K562 (cell line): ENCODE data around the gene SLC3A2. TPM values are rescaled to one million over a fixed set of nuclear protein-coding genes. Genes with fewer than 3 reads are reported as not detected.

Source experiments
- ATAC-seq: fragments of 200-7000 bp; cut with Tn5 transposase; 3 replicates; pipeline ENCODE4 v1.9.1; 2020; ENCODE audit warnings: moderate library complexity
- BruUV-seq: library from RNA; stranded (reverse); fragments of 400-500 nt; replicated peaks from 2 replicates; lab custom pipeline; 2021; lab: Mats Ljungman, UMichigan
- CTCF ChIA-PET: fragments of 300-600 bp; formaldehyde crosslinking; extraction: SDS; loops from one replicate; lab custom pipeline; 2021; ENCODE audit warnings: low intra/inter-chr PET ratio; lab: Yijun Ruan, JAX
- POLR2A ChIA-PET: fragments of 300-600, 350-650 bp; sonication (Branson Sonifier 250); formaldehyde crosslinking; extraction: SDS; loops from one replicate; lab custom pipeline; 2021; ENCODE audit warnings: antibody characterized with exemption, inconsistent platforms; lab: Yijun Ruan, JAX
- DNase-seq, 4 experiments: peaks; one replicate each; pipeline versions ENCODE4 v3.0.0 to v3.0.0-alpha.2; 2011 to 2018; ENCODE audit warnings: low spot score in 3 of 4, mixed read lengths in 3 of 4; ENCODE audit errors: extremely low read depth in 1 of 4
- FAIRE-seq: peaks from 2 replicates; lab custom pipeline; 2011; peaks lifted over from hg19 to GRCh38; lab: Jason Lieb, UNC
- H2AFZ ChIP-seq: 2 replicates; pipeline ENCODE4 v1.6.0; 2011; ENCODE audit warnings: low read depth, low read length, control low read depth, inconsistent platforms
- H3K27ac ChIP-seq: fragments of 200-600 bp; 3 replicates; pipeline ENCODE4 v1.8.0; 2011; ENCODE audit warnings: low read depth, mild to moderate bottlenecking, control low read depth, inconsistent platforms, low read length, moderate library complexity, mixed read lengths; ENCODE audit errors: extremely low read depth
- H3K27me3 ChIP-seq, 2 experiments: fragments of 300-600 bp in 1 of 2; 2 replicates in 1 of 2; 3 replicates in 1 of 2; pipeline versions ENCODE4 v1.6.0 to v1.8.0; 2011; ENCODE audit warnings: inconsistent platforms in 2 of 2, low read length in 2 of 2, mild to moderate bottlenecking in 1 of 2, mixed read lengths in 1 of 2, moderate library complexity in 1 of 2; ENCODE audit not compliant: control insufficient read depth in 2 of 2, insufficient read depth in 2 of 2
- H3K36me3 ChIP-seq: fragments of 300-600 bp; 3 replicates; pipeline ENCODE4 v1.8.0; 2011; ENCODE audit warnings: mild to moderate bottlenecking, low read length, inconsistent platforms; ENCODE audit not compliant: control insufficient read depth, insufficient read depth
- H3K4me1 ChIP-seq, 2 experiments: fragments of 200-600 bp in 1 of 2; replicated peaks in 1 of 2; 2 replicates in 1 of 2; 3 replicates in 1 of 2; pipeline versions ENCODE4 v1.5.1 to v1.8.0; 2011; ENCODE audit warnings: inconsistent platforms in 2 of 2, low read length in 2 of 2, mild to moderate bottlenecking in 1 of 2, mixed read lengths in 1 of 2, moderate library complexity in 1 of 2; ENCODE audit not compliant: control insufficient read depth in 2 of 2, insufficient read depth in 2 of 2
- H3K4me2 ChIP-seq: 2 replicates; pipeline ENCODE4 v1.6.1; 2011; ENCODE audit warnings: low read length, control low read depth, inconsistent platforms, mixed read lengths; ENCODE audit not compliant: insufficient read depth
- H3K4me3 ChIP-seq: fragments of 200-600 bp; sonication (generic), shearing (Covaris generic); 2 replicates; pipeline ENCODE4 v1.5.1; 2016; ENCODE audit warnings: control low read depth, inconsistent platforms
- H3K79me2 ChIP-seq: fragments of 200-600 bp; 3 replicates; pipeline ENCODE4 v1.8.0; 2011; ENCODE audit warnings: low read length, inconsistent platforms; ENCODE audit not compliant: control insufficient read depth, insufficient read depth
- H3K9ac ChIP-seq, 2 experiments: 2 replicates each; pipeline versions ENCODE4 v1.6.0 to v1.6.1; 2011; ENCODE audit warnings: low read depth in 2 of 2, low read length in 2 of 2, control low read depth in 1 of 2, inconsistent platforms in 1 of 2, mild to moderate bottlenecking in 1 of 2, mixed read lengths in 1 of 2; ENCODE audit not compliant: insufficient read depth in 1 of 2
- H3K9me1 ChIP-seq: one replicate; pipeline ENCODE4 v1.6.0; 2011; ENCODE audit warnings: inconsistent platforms, mild to moderate bottlenecking, low read length, moderate library complexity; ENCODE audit not compliant: control insufficient read depth, insufficient read depth
- H3K9me3 ChIP-seq: replicated peaks from 2 replicates; pipeline ENCODE4 v1.5.1; 2011; ENCODE audit warnings: low read depth, low read length, inconsistent platforms; ENCODE audit not compliant: control insufficient read depth, insufficient read depth
- H4K20me1 ChIP-seq: replicated peaks from 2 replicates; pipeline ENCODE4 v1.6.1; 2011; ENCODE audit warnings: low read length, inconsistent platforms, mixed read lengths; ENCODE audit not compliant: control insufficient read depth, insufficient read depth
- ATF2 ChIP-seq: sonication (generic); formaldehyde crosslinking; IDR thresholded peaks from 2 replicates; pipeline ENCODE4 v1.8.1; 2022; ENCODE audit warnings: missing genetic modification reagents
- CAMTA2 ChIP-seq: fragments of 250-450 bp; sonication (Bioruptor Pico); conservative IDR thresholded peaks from 2 replicates; pipeline ENCODE4 v1.5.1; 2022
- HNRNPK ChIP-seq: fragments of 200-400 bp; formaldehyde crosslinking; IDR thresholded peaks from one replicate; pipeline ENCODE4 v1.6.1; 2018; ENCODE audit warnings: mild to moderate bottlenecking, low read depth, low read length; ENCODE audit not compliant: poor library complexity, severe bottlenecking
- ID3 ChIP-seq, 2 experiments: fragments of 250-450 bp in 1 of 2; fragments of 450-650 bp in 1 of 2; sonication (Bioruptor Pico) in 1 of 2; IDR thresholded peaks; 2 replicates each; pipeline versions ENCODE4 v1.6.1 to v1.8.0; 2016 to 2021; ENCODE audit warnings: mild to moderate bottlenecking in 2 of 2, moderate library complexity in 2 of 2, missing compliant biosample characterization in 1 of 2, missing genetic modification characterization in 1 of 2
- KLF10 ChIP-seq: fragments of 250-450 bp; sonication (Bioruptor Pico); IDR thresholded peaks from 2 replicates; pipeline ENCODE4 v1.6.1; 2021; ENCODE audit warnings: matching md5 sums
- NELFE ChIP-seq: IDR thresholded peaks from 2 replicates; pipeline ENCODE4 v1.6.1; 2011; ENCODE audit warnings: mild to moderate bottlenecking; ENCODE audit not compliant: insufficient read depth, insufficient read length
- RBFOX2 ChIP-seq: fragments of 200-400 bp; formaldehyde crosslinking; IDR thresholded peaks from 2 replicates; pipeline ENCODE4 v1.6.1; 2017; ENCODE audit warnings: low read depth, mild to moderate bottlenecking, low read length, moderate library complexity
- SRSF9 ChIP-seq: fragments of 200-400 bp; formaldehyde crosslinking; IDR thresholded peaks from 2 replicates; pipeline ENCODE4 v1.6.1; 2017; ENCODE audit warnings: low read depth, low read length, borderline replicate concordance
- YY1 ChIP-seq, 3 experiments: IDR thresholded peaks; 2 replicates each; pipeline ENCODE4 v1.6.1; 2011; ENCODE audit warnings: low read length in 2 of 3, mild to moderate bottlenecking in 2 of 3, moderate library complexity in 2 of 3, borderline replicate concordance in 1 of 3, control low read depth in 1 of 3, low read depth in 1 of 3; ENCODE audit not compliant: insufficient read depth in 3 of 3, insufficient replicate concordance in 2 of 3, control insufficient read depth in 1 of 3, insufficient read length in 1 of 3; ENCODE audit errors: extremely low read depth in 1 of 3
- ZNF232 ChIP-seq: sonication (generic); formaldehyde crosslinking; IDR thresholded peaks from 2 replicates; pipeline ENCODE4 v1.8.0; 2022; ENCODE audit warnings: mild to moderate bottlenecking, missing genetic modification reagents
- ZNF511 ChIP-seq: sonication (generic); formaldehyde crosslinking; IDR thresholded peaks from 2 replicates; pipeline ENCODE4 v1.8.0; 2022; ENCODE audit warnings: mild to moderate bottlenecking, missing genetic modification reagents
- ZNF79 ChIP-seq: fragments of 250-450 bp; sonication (Bioruptor Pico); IDR thresholded peaks from 2 replicates; pipeline ENCODE4 v1.4.0; 2020; ENCODE audit warnings: low read depth, mild to moderate bottlenecking, moderate library complexity
- WGBS: fragments of 100-300 bp; shearing (Covaris generic); methylation state at CpG from one replicate; pipeline ENCODE4 v1.1.6; 2016; ENCODE audit warnings: low coverage, mixed read lengths; ENCODE audit not compliant: insufficient coverage; ENCODE audit errors: missing lambda C conversion rate; 5-methylcytosine and 5-hydroxymethylcytosine counted together
- in situ Hi-C: fragments of 300-500 bp; cut with MboI; formaldehyde crosslinking; loops from 4 replicates; pipeline ENCODE4 v1.15.0; 2018; ENCODE audit warnings: inconsistent platforms, mixed read lengths
- intact Hi-C: fragments of 100-400 bp; cut with micrococcal nuclease; formaldehyde crosslinking; loops from 2 replicates; pipeline ENCODE4 v1.14.2; 2022
- polyA plus RNA-seq, 8 experiments: library from polyadenylated mRNA; depleted of rRNA in 4 of 8; stranded (reverse) in 5 of 8; unstranded in 3 of 8; fragments of >200 nt; fragmentation: Nextera tagmentation in 2 of 8; fragmentation: Illumina TruSeq in 1 of 8; extraction: Ambion mirVana in 2 of 8; extraction: Trizol in 1 of 8; gene quantifications; 2 replicates each; pipeline versions ENCODE4 v1.2.1 to v1.2.3, GENCODE V29; 2011 to 2014; ENCODE audit warnings: inconsistent platforms in 1 of 8, missing spikeins in 1 of 8
- total RNA-seq, 7 experiments: library from RNA; depleted of rRNA in 6 of 7; stranded (reverse); fragments of >200 nt in 6 of 7; fragmentation: Illumina TruSeq in 2 of 7; extraction: Trizol in 2 of 7; gene quantifications; 2 replicates each; pipeline versions ENCODE4 v1.2.1 to v1.2.3, GENCODE V29; 2011 to 2021; ENCODE audit warnings: low replicate concordance in 1 of 7

SLC3A2 gene
- total and polyA plus RNA-seq, 9 of the 15 experiments (the other 6 are each of a cell fraction or from before 2014, with no cell fraction given), result 20.0 to 296 (median 214) TPM

GRCh38 chr11:62933285-62933684 is 52.6 kb downstream of the SLC3A2 start:
- TF ChIP-seq ZNF79 (CRISPR knock-in tag) (no peak), HNRNPK (no peak), ID3 (CRISPR knock-in tag; IDR thresholded peaks at IDR 0.05) (no peak), ID3 (tag; IDR thresholded peaks at IDR 0.05) (no peak), KLF10 (no peak), ZNF511 (CRISPR knock-in tag) (no peak), RBFOX2 (no peak), ZNF232 (CRISPR knock-in tag) (no peak), YY1 (IDR thresholded peaks at IDR 0.05; ENCODE audit: borderline replicate concordance in 1 of 3, control insufficient read depth in 1 of 3, extremely low read depth in 1 of 3, insufficient read depth in 3 of 3, insufficient read length in 1 of 3, insufficient replicate concordance in 2 of 3, low read depth in 1 of 3, low read length in 2 of 3) (no peak), SRSF9 (no peak), NELFE (no peak), CAMTA2 (no peak), ATF2 (CRISPR knock-in tag) (no peak)
- no peak overlapping the region for H2AFZ ChIP-seq
- FAIRE-seq, result no peak
- WGBS, result 5% methylated on average over 13 of the region's 13 CpGs
- H3K27me3 ChIP-seq, result peaks cover 5 to 47% of the 10 kb centered on the region in 2 experiments
- H4K20me1 ChIP-seq, result peaks cover 3% of the 10 kb centered on the region; the same call in 1 of the 2 replicates
- no peak overlapping the region for H3K4me2 ChIP-seq
- no peak for DNase-seq
- H3K9me3 ChIP-seq, result no peaks in the 10 kb centered on the region
- H3K4me3 ChIP-seq, result no peak overlapping the region
- H3K79me2 ChIP-seq, result no peaks in the 10 kb centered on the region
- no peaks in the 10 kb centered on the region for H3K9me1 ChIP-seq
- ChIA-PET CTCF (no interaction called here), POLR2A (interaction anchor here (0.7 to 0.8 kb wide), 2 partner anchors 13 to 14 kb away, joined by 3 to 4 read pairs; no protein-coding TSS in a partner anchor)
- no peak overlapping the region for H3K27ac ChIP-seq
- no peaks in the 10 kb centered on the region; a peak in 1 of 5 replicates for H3K4me1 ChIP-seq
- peak; percentile 36; the same call in 2 of the 3 replicates for ATAC-seq
- in situ Hi-C loops, result no loop called here
- no peaks in the 10 kb centered on the region for H3K36me3 ChIP-seq
- BruUV-seq, result no TSS peak
- intact Hi-C loops, result no loop called here
- H3K9ac ChIP-seq, result no peak overlapping the region
